Measurements from ENCODE around the gene XRN2.

XRN2 gene

DNA sequence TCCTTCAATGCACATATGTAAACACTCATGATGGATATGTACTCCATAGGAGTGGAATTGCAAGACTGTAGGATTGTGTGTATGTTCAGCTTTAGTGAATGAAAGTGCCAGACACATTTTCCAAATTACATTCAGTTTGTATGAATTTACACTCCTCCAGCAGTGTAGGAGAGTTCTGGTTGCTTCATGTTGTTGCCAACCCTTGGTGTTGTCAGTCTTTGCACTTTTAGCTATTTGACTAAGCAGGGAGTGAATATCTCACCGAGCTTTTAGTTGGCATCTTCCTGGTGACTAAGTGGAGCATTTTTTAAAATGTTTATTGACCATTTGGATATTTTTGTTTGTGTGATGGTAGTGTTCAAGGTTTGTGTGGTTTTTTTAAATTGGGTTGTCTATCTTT, 70.3 kb downstream of the XRN2 start:
- H2AFZ ChIP-seq = no peak overlapping the region
- TF ChIP-seq, protein P1, sequence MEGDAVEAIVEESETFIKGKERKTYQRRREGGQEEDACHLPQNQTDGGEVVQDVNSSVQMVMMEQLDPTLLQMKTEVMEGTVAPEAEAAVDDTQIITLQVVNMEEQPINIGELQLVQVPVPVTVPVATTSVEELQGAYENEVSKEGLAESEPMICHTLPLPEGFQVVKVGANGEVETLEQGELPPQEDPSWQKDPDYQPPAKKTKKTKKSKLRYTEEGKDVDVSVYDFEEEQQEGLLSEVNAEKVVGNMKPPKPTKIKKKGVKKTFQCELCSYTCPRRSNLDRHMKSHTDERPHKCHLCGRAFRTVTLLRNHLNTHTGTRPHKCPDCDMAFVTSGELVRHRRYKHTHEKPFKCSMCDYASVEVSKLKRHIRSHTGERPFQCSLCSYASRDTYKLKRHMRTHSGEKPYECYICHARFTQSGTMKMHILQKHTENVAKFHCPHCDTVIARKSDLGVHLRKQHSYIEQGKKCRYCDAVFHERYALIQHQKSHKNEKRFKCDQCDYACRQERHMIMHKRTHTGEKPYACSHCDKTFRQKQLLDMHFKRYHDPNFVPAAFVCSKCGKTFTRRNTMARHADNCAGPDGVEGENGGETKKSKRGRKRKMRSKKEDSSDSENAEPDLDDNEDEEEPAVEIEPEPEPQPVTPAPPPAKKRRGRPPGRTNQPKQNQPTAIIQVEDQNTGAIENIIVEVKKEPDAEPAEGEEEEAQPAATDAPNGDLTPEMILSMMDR (IDR thresholded peaks at IDR 0.05) = no peak
- H3K27me3 ChIP-seq (ENCODE audit: control insufficient read depth, insufficient read depth, low read length) = no peaks in the 10 kb centered on the region
- H3K79me2 ChIP-seq = no peaks in the 10 kb centered on the region
- H3K9ac ChIP-seq = no peak overlapping the region
- H3K36me3 ChIP-seq (ENCODE audit: control insufficient read depth, insufficient read depth, low read length) = no peaks in the 10 kb centered on the region
- H3K4me3 ChIP-seq (ENCODE audit: low read depth, low read length) = no peak overlapping the region
- H3K4me2 ChIP-seq (ENCODE audit: low read length) = no peak overlapping the region
- H3K27ac ChIP-seq = no peak overlapping the region
- H3K4me1 ChIP-seq = no peaks in the 10 kb centered on the region
- no peaks in the 10 kb centered on the region for H3K9me3 ChIP-seq (ENCODE audit: control insufficient read depth, low read length)

DNA sequence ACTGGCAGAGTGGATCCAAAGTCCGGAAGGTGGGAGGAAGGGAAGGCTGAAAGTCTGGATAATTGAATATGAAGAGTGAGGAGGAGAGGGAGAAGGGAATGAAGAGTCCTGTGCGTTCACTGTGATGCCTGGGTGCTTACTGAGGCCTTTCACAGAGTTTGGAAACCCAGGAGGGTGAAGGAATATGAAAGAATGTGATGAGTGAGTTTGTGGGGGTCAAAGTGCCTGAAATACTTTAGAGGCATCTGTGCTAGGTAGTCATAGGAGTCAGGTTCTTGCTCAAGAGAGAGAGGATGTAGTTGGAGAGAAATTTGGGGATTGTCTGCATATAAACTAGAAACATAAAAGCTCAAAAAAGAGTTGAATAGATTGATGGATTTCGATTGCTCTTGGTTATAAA, 73.5 kb downstream of the XRN2 start:
- Histone ChIP-seq H2AFZ (no peak overlapping the region), H3K36me3 (ENCODE audit: control insufficient read depth, insufficient read depth, low read length) (no peaks in the 10 kb centered on the region), H3K4me2 (ENCODE audit: low read length) (no peak overlapping the region)

DNA sequence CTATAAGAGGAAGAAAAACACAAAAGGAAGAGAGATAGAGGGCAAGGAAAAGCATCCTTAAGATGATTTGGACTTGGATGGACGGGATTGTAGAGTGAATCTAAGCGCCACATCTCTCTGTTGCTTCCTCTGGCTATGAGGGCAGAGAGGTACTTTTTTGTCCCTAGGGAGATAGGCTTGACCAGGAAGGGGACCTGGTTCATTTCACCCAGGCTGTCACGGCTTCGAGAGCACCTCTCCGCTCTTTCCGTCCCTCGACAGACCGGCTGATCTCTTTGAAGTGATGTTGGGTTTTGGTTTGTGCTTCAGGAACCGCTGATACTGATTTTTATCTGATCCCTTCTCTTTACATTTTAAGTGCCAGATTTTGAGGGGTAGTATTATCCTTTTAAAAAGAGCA, 74.6 kb downstream of the XRN2 start:
- Histone ChIP-seq H2AFZ (no peak overlapping the region), H3K9me3 (ENCODE audit: control insufficient read depth, low read length) (no peaks in the 10 kb centered on the region), H3K79me2 (no peaks in the 10 kb centered on the region), H3K36me3 (ENCODE audit: control insufficient read depth, insufficient read depth, low read length) (no peaks in the 10 kb centered on the region), H3K27ac (no peak overlapping the region), H3K4me3 (ENCODE audit: low read depth, low read length) (no peak overlapping the region), H3K4me2 (ENCODE audit: low read length) (no peak overlapping the region), H3K4me1 (no peaks in the 10 kb centered on the region), H3K27me3 (ENCODE audit: control insufficient read depth, insufficient read depth, low read length) (no peaks in the 10 kb centered on the region), H3K9ac (no peak overlapping the region)
- TF ChIP-seq, protein P1 (IDR thresholded peaks at IDR 0.05) = no peak

More for the DNA sequence above, 73.5 kb downstream of the XRN2 start:
- H3K4me3 ChIP-seq (ENCODE audit: low read depth, low read length) = no peak overlapping the region
- no peak overlapping the region for H3K9ac ChIP-seq
- H3K27me3 ChIP-seq (ENCODE audit: control insufficient read depth, insufficient read depth, low read length) = no peaks in the 10 kb centered on the region
- no peaks in the 10 kb centered on the region for H3K79me2 ChIP-seq
- no peaks in the 10 kb centered on the region for H3K9me3 ChIP-seq (ENCODE audit: control insufficient read depth, low read length)
- no peak overlapping the region for H3K27ac ChIP-seq
- TF ChIP-seq, protein P1 (IDR thresholded peaks at IDR 0.05) = no peak
- no peaks in the 10 kb centered on the region for H3K4me1 ChIP-seq

DNA sequence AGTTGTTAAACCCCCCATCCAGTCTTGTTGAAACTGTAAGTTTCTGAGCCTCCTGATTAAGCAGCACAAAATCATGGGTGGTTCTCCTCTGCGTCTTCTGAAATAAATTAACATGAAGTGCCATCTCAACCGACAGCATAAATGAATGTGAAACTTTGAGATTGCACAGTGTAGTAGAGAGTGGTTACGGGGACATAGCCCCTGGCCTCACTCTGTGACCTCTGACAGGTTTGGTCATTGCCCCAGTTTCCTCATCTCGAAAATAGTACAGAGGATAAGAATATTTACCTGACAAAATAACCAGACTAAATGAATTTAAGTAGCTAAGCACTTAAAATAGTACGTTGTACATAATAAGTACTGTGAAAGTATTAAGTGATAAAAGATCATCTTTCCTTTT, 75.1 kb downstream of the XRN2 start:
- Histone ChIP-seq H3K4me2 (ENCODE audit: low read length) (no peak overlapping the region), H3K9ac (no peak overlapping the region), H3K79me2 (no peaks in the 10 kb centered on the region), H3K9me3 (ENCODE audit: control insufficient read depth, low read length) (no peaks in the 10 kb centered on the region), H2AFZ (no peak overlapping the region), H3K36me3 (ENCODE audit: control insufficient read depth, insufficient read depth, low read length) (no peaks in the 10 kb centered on the region), H3K27ac (no peak overlapping the region), H3K27me3 (ENCODE audit: control insufficient read depth, insufficient read depth, low read length) (no peaks in the 10 kb centered on the region), H3K4me1 (no peaks in the 10 kb centered on the region), H3K4me3 (ENCODE audit: low read depth, low read length) (no peak overlapping the region)
- TF ChIP-seq, protein P1 (IDR thresholded peaks at IDR 0.05) = no peak

DNA sequence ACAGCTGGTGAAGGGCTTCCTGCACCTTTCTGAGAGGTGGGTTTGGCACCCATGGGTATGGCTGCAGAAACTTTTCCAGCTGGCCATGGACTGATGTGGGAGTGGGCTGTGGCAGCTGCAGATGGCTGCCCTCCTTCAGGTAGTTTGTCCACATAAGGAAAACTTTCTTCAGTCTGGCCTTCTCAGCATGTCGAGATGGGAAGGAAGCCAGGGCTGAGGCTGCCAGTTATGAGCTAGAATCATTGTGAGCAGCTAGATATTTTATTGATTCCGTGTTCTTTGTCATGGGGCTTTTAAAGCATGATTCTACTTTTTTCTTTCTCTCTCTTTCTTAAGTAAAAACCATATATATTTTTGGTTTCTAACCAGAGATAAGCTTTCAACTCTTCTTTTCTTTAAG, 77.6 kb downstream of the XRN2 start:
- Histone ChIP-seq H3K36me3 (ENCODE audit: control insufficient read depth, insufficient read depth, low read length) (no peaks in the 10 kb centered on the region), H3K9ac (no peak overlapping the region), H3K9me3 (ENCODE audit: control insufficient read depth, low read length) (no peaks in the 10 kb centered on the region), H3K4me1 (no peaks in the 10 kb centered on the region), H3K79me2 (no peaks in the 10 kb centered on the region), H2AFZ (no peak overlapping the region), H3K27ac (no peak overlapping the region), H3K4me2 (ENCODE audit: low read length) (no peak overlapping the region), H3K27me3 (ENCODE audit: control insufficient read depth, insufficient read depth, low read length) (no peaks in the 10 kb centered on the region), H3K4me3 (ENCODE audit: low read depth, low read length) (no peak overlapping the region)
- TF ChIP-seq, protein P1 (IDR thresholded peaks at IDR 0.05) = no peak
